Vagina (tissue), 2 donors: ENCODE measurements around the gene SLC25A1. TPM values are rescaled to one million over a fixed set of nuclear protein-coding genes. Genes with fewer than 3 reads are reported as not detected.

Experiments
- DNase-seq, 2 donors: peaks; one replicate each; pipeline ENCODE4 v3.0.0-alpha.2; 2017; ENCODE audit errors: extremely low spot score in 2 of 2
- H3K27ac ChIP-seq: fragments of 200-600 bp; sonication (generic); one replicate; pipeline ENCODE4 v1.5.1; 2019
- H3K27me3 ChIP-seq: fragments of 200-600 bp; sonication (generic); one replicate; pipeline ENCODE4 v1.5.1; 2019
- H3K36me3 ChIP-seq, 2 donors: fragments of 200-600 bp; sonication (generic); one replicate each; pipeline ENCODE4 v1.5.1; 2017 to 2019
- H3K4me1 ChIP-seq: fragments of 200-600 bp; sonication (generic); one replicate; pipeline ENCODE4 v1.5.1; 2019
- H3K4me3 ChIP-seq, 2 donors: fragments of 200-600 bp; sonication (generic); 1 replicate in 1 of 2; 2 replicates in 1 of 2; pipeline ENCODE4 v1.5.1; 2016 to 2019
- H3K9me3 ChIP-seq: fragments of 200-600 bp; sonication (generic); one replicate; pipeline ENCODE4 v1.5.1; 2019
- POLR2A ChIP-seq, 2 donors: fragments of 450-650 bp; IDR thresholded peaks; one replicate each; pipeline ENCODE4 v1.6.1; 2017; ENCODE audit warnings: antibody characterized with exemption in 2 of 2, mild to moderate bottlenecking in 2 of 2, moderate library complexity in 2 of 2
- POLR2AphosphoS5 ChIP-seq, 2 donors: sonication (generic); formaldehyde crosslinking; IDR thresholded peaks; one replicate each; pipeline ENCODE4 v1.9.0; 2017; ENCODE audit warnings: antibody characterized with exemption in 2 of 2, mild to moderate bottlenecking in 2 of 2, low read depth in 1 of 2; ENCODE audit not compliant: insufficient read depth in 1 of 2
- intact Hi-C: fragments of 100-400 bp; cut with DNase I; formaldehyde crosslinking; loops from one replicate; pipeline ENCODE4 v1.15.1; 2023
- total RNA-seq: library from RNA; depleted of rRNA; stranded (reverse); fragments of >200 nt; gene quantifications from one replicate; pipeline ENCODE4 v1.2.3, GENCODE V29; 2016
- TF ChIP-seq, protein P1 (sequence below), 3 experiments: fragments of 450-650 bp in 2 of 3; fragments of 200-600 bp in 1 of 3; sonication (generic) in 1 of 3; IDR thresholded peaks; one replicate each; pipeline ENCODE4 v1.5.1; 2017 to 2019; ENCODE audit warnings: antibody characterized with exemption in 3 of 3, mild to moderate bottlenecking in 2 of 3, moderate library complexity in 2 of 3

Gene SLC25A1
- total RNA-seq, 1 donor from 2014 or later: 44.2 TPM

DNA sequence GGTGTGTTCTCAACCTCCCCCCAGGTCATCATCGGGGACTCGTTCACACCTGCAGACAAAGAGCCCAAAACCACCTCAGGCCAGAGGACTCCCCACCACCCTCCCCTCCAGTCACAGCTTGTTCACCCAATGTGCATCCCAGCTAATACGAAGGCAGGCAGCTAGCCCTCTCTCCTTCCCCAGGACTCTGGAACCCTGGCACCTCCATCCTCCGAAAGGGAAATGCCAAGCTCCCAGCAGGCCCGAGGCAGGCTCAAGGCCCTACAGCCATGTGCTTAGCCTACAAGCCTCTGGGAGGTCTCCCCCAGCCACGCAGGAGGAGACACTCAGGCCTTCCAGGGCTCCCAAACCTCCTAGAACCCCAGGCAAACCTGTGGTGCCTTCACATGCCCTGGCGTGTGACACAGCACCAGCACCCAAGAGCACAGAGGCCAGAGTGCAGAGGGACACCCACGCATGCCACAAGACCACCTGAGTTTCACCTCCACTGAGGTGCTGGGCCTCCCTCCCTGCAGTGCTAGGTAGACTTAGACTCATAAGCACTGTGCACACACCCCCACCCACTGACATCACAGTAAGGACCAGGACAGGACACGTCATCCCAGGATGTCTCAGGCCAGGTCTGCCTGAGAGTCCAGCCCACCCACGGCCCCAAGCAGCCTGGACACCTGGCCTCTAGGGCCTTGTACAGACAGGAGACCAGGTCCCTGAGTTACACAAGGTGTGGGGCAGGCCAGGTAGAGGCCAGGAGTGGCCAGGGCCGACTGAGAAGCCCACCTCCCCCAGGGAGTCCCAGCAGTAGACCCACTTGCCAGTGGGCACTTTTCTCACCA is 40.9 kb downstream of the SLC25A1 start:
- H3K4me3 ChIP-seq: no peak overlapping the region
- TF ChIP-seq, protein P1, sequence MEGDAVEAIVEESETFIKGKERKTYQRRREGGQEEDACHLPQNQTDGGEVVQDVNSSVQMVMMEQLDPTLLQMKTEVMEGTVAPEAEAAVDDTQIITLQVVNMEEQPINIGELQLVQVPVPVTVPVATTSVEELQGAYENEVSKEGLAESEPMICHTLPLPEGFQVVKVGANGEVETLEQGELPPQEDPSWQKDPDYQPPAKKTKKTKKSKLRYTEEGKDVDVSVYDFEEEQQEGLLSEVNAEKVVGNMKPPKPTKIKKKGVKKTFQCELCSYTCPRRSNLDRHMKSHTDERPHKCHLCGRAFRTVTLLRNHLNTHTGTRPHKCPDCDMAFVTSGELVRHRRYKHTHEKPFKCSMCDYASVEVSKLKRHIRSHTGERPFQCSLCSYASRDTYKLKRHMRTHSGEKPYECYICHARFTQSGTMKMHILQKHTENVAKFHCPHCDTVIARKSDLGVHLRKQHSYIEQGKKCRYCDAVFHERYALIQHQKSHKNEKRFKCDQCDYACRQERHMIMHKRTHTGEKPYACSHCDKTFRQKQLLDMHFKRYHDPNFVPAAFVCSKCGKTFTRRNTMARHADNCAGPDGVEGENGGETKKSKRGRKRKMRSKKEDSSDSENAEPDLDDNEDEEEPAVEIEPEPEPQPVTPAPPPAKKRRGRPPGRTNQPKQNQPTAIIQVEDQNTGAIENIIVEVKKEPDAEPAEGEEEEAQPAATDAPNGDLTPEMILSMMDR (IDR thresholded peaks at IDR 0.05): no peak
- TF ChIP-seq POLR2AphosphoS5 (IDR thresholded peaks at IDR 0.05; ENCODE audit: insufficient read depth in 1 of 2, low read depth in 1 of 2) (no peak), POLR2A (IDR thresholded peaks at IDR 0.05) (no peak)
- H3K27me3 ChIP-seq: no peaks in the 10 kb centered on the region
- no peak overlapping the region for H3K27ac ChIP-seq
- intact Hi-C loops: no loop called here
- H3K36me3 ChIP-seq: peaks cover 4 to 83% of the 10 kb centered on the region in 2 donors
- H3K4me1 ChIP-seq: peaks cover 3% of the 10 kb centered on the region
- H3K9me3 ChIP-seq: no peaks in the 10 kb centered on the region
- no peak for DNase-seq

DNA sequence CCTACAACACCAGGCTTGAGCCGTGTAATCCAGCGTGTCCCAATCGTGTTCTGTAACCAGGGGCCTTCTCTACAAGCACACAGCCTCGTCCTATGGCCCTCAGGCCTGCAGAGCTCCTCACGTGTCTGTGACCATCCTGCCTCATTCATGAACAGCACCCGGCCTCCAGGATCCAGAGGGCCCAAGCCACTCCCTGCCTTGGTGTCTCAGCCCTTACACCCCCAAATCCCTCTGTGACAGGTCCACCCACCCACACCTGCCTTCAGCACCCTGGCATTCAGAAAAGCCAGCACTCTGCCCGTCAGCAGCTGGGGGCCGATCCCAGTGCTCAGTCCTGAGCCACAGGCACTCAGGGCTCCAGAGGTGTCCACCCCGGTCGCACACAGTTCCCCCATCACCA is 41.6 kb downstream of the SLC25A1 start:
- TF ChIP-seq POLR2A (IDR thresholded peaks at IDR 0.05) (no peak), POLR2AphosphoS5 (IDR thresholded peaks at IDR 0.05; ENCODE audit: insufficient read depth in 1 of 2, low read depth in 1 of 2) (no peak)
- TF ChIP-seq, protein P1 (IDR thresholded peaks at IDR 0.05): no peak
- no peaks in the 10 kb centered on the region for H3K4me1 ChIP-seq
- H3K36me3 ChIP-seq: peaks cover 4 to 77% of the 10 kb centered on the region in 2 donors
- intact Hi-C loops: no loop called here
- no peak overlapping the region for H3K4me3 ChIP-seq
- no peaks in the 10 kb centered on the region for H3K27me3 ChIP-seq
- H3K27ac ChIP-seq: no peak overlapping the region
- no peaks in the 10 kb centered on the region for H3K9me3 ChIP-seq
- DNase-seq: no peak

DNA sequence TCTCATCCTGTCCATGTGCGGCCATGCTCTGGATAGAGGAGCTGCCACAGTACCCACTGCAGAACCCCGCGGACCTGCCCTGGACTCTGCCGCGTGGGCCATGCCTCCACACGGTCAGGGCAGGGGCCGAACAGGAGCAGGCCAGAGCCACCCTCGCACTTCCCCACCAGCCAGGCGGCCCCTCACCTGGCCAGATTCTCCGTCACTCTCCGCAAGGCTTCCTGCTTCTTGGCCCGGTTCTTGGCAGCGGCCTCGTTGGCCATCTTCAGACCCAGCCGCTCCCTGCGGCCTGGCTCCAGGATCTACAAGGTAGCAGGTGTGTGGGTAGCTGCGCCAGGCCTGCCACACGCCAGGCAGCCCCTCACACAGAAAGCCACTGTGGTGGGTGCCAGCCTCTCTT is 43.7 kb downstream of the SLC25A1 start:
- intact Hi-C loops: no loop called here
- peaks cover 12% of the 10 kb centered on the region for H3K4me1 ChIP-seq
- DNase-seq: no peak
- H3K4me3 ChIP-seq: no peak overlapping the region
- TF ChIP-seq POLR2A (IDR thresholded peaks at IDR 0.05) (no peak), POLR2AphosphoS5 (IDR thresholded peaks at IDR 0.05; ENCODE audit: insufficient read depth in 1 of 2, low read depth in 1 of 2) (no peak)
- TF ChIP-seq, protein P1 (IDR thresholded peaks at IDR 0.05): no peak
- peaks cover 4 to 57% of the 10 kb centered on the region in 2 donors for H3K36me3 ChIP-seq
- H3K27ac ChIP-seq: no peak overlapping the region
- no peaks in the 10 kb centered on the region for H3K9me3 ChIP-seq
- no peaks in the 10 kb centered on the region for H3K27me3 ChIP-seq

DNA sequence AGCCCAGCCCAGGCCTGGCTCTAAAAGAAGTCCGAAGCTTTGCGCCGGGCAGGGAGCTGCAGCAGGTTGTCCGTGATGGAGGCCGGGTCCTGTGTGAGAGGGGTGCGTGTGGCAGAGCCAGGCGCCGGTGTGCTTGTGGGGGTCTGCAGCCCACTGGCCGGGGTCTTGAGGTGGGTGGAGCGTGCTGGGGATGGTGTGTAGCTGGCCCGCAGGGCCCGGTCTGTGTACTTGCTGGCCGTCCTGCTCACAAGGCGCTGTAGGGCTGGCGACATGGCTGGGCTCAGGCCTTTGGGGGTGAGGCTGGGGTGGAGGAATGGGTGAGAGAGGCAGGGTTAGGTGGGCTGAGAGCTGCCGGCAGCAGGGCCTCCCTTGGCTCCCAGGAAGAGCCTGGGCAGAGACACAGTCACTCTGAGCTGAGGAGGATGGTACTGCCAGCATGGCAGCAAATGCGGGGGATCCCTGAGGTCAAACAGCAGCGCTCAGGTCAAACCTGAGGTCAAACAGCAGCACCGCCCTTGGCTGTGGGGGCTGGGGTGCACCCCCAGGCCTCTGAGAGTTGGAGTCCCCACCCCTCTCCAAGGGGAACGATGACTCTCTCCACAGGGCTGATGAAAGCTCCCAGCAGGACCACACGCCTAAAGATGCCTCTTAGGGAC is 44.2 kb downstream of the SLC25A1 start:
- no peak for DNase-seq
- TF ChIP-seq POLR2A (IDR thresholded peaks at IDR 0.05) (no peak), POLR2AphosphoS5 (IDR thresholded peaks at IDR 0.05; ENCODE audit: insufficient read depth in 1 of 2, low read depth in 1 of 2) (no peak)
- TF ChIP-seq, protein P1 (IDR thresholded peaks at IDR 0.05): no peak
- H3K4me3 ChIP-seq: no peak overlapping the region
- H3K4me1 ChIP-seq: peaks cover 16% of the 10 kb centered on the region
- no peak overlapping the region for H3K27ac ChIP-seq
- peaks cover 4 to 51% of the 10 kb centered on the region in 2 donors for H3K36me3 ChIP-seq
- intact Hi-C loops: no loop called here
- H3K27me3 ChIP-seq: no peaks in the 10 kb centered on the region
- H3K9me3 ChIP-seq: no peaks in the 10 kb centered on the region

DNA sequence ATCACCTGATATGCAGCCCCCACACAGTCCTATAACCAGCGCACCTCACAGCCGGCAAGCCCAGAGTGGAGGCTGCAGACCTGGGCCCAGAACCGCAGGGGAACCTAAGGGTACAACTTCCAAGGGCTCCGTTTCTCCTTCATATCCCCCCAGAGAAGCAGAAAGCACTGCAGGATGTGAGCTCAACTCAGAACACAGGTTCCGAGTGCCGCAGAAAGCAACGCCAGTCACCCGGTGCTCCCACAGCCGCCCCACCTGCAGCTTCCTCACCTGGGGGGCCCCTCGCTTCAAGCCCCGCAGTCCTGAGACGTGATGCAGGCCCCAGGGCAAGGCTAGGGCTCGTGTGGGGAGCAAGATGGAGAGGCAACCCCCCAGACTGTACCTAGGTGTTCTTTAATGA is 45.0 kb downstream of the SLC25A1 start:
- Histone ChIP-seq H3K36me3 (peaks cover 4 to 44% of the 10 kb centered on the region in 2 donors), H3K4me3 (no peak overlapping the region)
- intact Hi-C loops: no loop called here

More for the DNA sequence above, 45.0 kb downstream of the SLC25A1 start:
- H3K27me3 ChIP-seq: no peaks in the 10 kb centered on the region
- TF ChIP-seq POLR2A (IDR thresholded peaks at IDR 0.05) (no peak), POLR2AphosphoS5 (IDR thresholded peaks at IDR 0.05; ENCODE audit: insufficient read depth in 1 of 2, low read depth in 1 of 2) (no peak)
- TF ChIP-seq, protein P1 (IDR thresholded peaks at IDR 0.05): no peak
- DNase-seq: no peak
- H3K4me1 ChIP-seq: peaks cover 18% of the 10 kb centered on the region
- no peaks in the 10 kb centered on the region for H3K9me3 ChIP-seq
- no peak overlapping the region for H3K27ac ChIP-seq
